BE2C (cell line): Measurements from ENCODE around the gene NPAS2.

ENCODE experiments used
- DNase-seq: peaks from one replicate; pipeline ENCODE4 v3.0.0-alpha.2; 2020
- H3K27me3 ChIP-seq: fragments of 250-450 bp; sonication (Bioruptor Pico); 2 replicates; pipeline ENCODE4 v1.5.1; 2020; ENCODE audit warnings: mild to moderate bottlenecking
- H3K36me3 ChIP-seq: fragments of 250-450 bp; sonication (Bioruptor Pico); 2 replicates; pipeline ENCODE4 v1.5.1; 2020; ENCODE audit warnings: mild to moderate bottlenecking
- H3K4me1 ChIP-seq: fragments of 250-450 bp; sonication (Bioruptor Pico); 2 replicates; pipeline ENCODE4 v1.5.1; 2020
- H3K4me3 ChIP-seq: 2 replicates; pipeline ENCODE4 v1.5.1; 2011; ENCODE audit warnings: low read depth, low read length
- H3K9me3 ChIP-seq: fragments of 250-450 bp; sonication (Bioruptor Pico); 2 replicates; pipeline ENCODE4 v1.5.1; 2020
- CTCF ChIP-seq: IDR thresholded peaks from 2 replicates; pipeline ENCODE4 v1.5.1; 2012; ENCODE audit warnings: mild to moderate bottlenecking, low read depth, low read length

The NPAS2 gene

GRCh38 chr2:101007415-101008345 is 187.7 kb downstream of the NPAS2 start:
- no peak for DNase-seq
- peaks cover 57% of the 10 kb centered on the region for H3K36me3 ChIP-seq
- no peak for TF ChIP-seq CTCF
- no peaks in the 10 kb centered on the region for H3K9me3 ChIP-seq
- H3K27me3 ChIP-seq: no peaks in the 10 kb centered on the region
- H3K4me3 ChIP-seq: no peak overlapping the region
- H3K4me1 ChIP-seq: no peaks in the 10 kb centered on the region

GRCh38 chr2:101011152-101011551 is 191.2 kb downstream of the NPAS2 start:
- no peak for TF ChIP-seq CTCF
- peaks cover 38% of the 10 kb centered on the region for H3K36me3 ChIP-seq
- no peak overlapping the region for H3K4me3 ChIP-seq

GRCh38 chr2:101012054-101012705 is 192.2 kb downstream of the NPAS2 start:
- Histone ChIP-seq H3K9me3 (no peaks in the 10 kb centered on the region), H3K4me3 (no peak overlapping the region), H3K4me1 (no peaks in the 10 kb centered on the region), H3K36me3 (peaks cover 28% of the 10 kb centered on the region), H3K27me3 (no peaks in the 10 kb centered on the region)
- no peak for DNase-seq
- no peak for TF ChIP-seq CTCF

More at GRCh38 chr2:101011152-101011551, 191.2 kb downstream of the NPAS2 start:
- Histone ChIP-seq H3K9me3 (no peaks in the 10 kb centered on the region), H3K27me3 (no peaks in the 10 kb centered on the region), H3K4me1 (no peaks in the 10 kb centered on the region)
- DNase-seq: no peak

GRCh38 chr2:101012706-101013181 is 192.8 kb downstream of the NPAS2 start:
- TF ChIP-seq CTCF: peak; percentile 63
- DNase-seq: peak; percentile 15
- Histone ChIP-seq H3K4me1 (no peaks in the 10 kb centered on the region), H3K36me3 (peaks cover 22% of the 10 kb centered on the region), H3K4me3 (no peak overlapping the region), H3K27me3 (no peaks in the 10 kb centered on the region), H3K9me3 (no peaks in the 10 kb centered on the region)

GRCh38 chr2:101014264-101014857 is 194.4 kb downstream of the NPAS2 start:
- Histone ChIP-seq H3K4me1 (no peaks in the 10 kb centered on the region), H3K4me3 (no peak overlapping the region), H3K9me3 (no peaks in the 10 kb centered on the region), H3K27me3 (no peaks in the 10 kb centered on the region), H3K36me3 (peaks cover 25% of the 10 kb centered on the region)
- no peak for TF ChIP-seq CTCF
- DNase-seq: no peak
